Right ventricle myocardium inferior (tissue), 1 donor: ENCODE results near the gene GPSM1. TPM values are rescaled to one million over a fixed set of nuclear protein-coding genes. Genes with fewer than 3 reads are reported as not detected.
A peak's percentile ranks its signal among the peaks of the same experiment; 100 is the strongest.
"Not testable (repeated sequence)": the region's sequence is repeated elsewhere in the genome, so short reads cannot be mapped to it uniquely, and the experiment has no call there.

Experiments
- ATAC-seq: fragments of 200-7000 bp; cut with Tn5 transposase; one replicate; pipeline ENCODE4 v1.9.1; 2020; ENCODE audit warnings: mild to moderate bottlenecking, moderate library complexity
- DNase-seq: peaks from one replicate; pipeline ENCODE4 v3.0.0; 2021; ENCODE audit errors: missing footprints
- intact Hi-C: fragments of 100-400 bp; cut with DNase I; formaldehyde crosslinking; loops from one replicate; pipeline ENCODE4 v1.11.0; 2022
- total RNA-seq: library from RNA; stranded (reverse); fragmentation: NEBNext Ultra II Directional; extraction: Animal tissue kit (Norgen Biotek cat#: 25700); gene quantifications from one replicate; pipeline ENCODE4 v1.2.1, GENCODE V29; 2021
- donor health status: DM: no; HTN: yes; CAD: no; lungs with severe emphysema.

The GPSM1 gene
- total RNA-seq, 1 donor from 2014 or later, result 48.6 TPM

- DNase-seq (no peak), ATAC-seq (no peak)
- intact Hi-C loops, result loop anchor here (1.0 to 2.0 kb wide), 2 partner anchors 53 to 88 kb away; partner anchors contain the start of gene SNAPC4
These were observed 15.3 kb upstream of the GPSM1 start for GRCh38 chr9:136312009-136312375.

GRCh38 chr9:136312436-136312835 is 14.9 kb upstream of the GPSM1 start:
- intact Hi-C loops, result loop anchor here (1.0 to 2.0 kb wide), 2 partner anchors 52 to 88 kb away; partner anchors contain the start of gene SNAPC4
- DNase-seq (peak; percentile 60), ATAC-seq (peak; percentile 73)

GRCh38 chr9:136313111-136314055 is 14.0 kb upstream of the GPSM1 start:
- intact Hi-C loops, result loop anchor here (2.0 kb wide), 1 partner anchor 51 kb away; no protein-coding TSS in a partner anchor
- DNase-seq (peak; percentile 55), ATAC-seq (no peak)

GRCh38 chr9:136314056-136314416 is 13.3 kb upstream of the GPSM1 start:
- no peak for ATAC-seq
- intact Hi-C loops, result no loop called here
- no peak for DNase-seq

- intact Hi-C loops, result no loop called here
- DNase-seq, result no peak
- ATAC-seq, result no peak
These were observed 12.4 kb upstream of the GPSM1 start for GRCh38 chr9:136314944-136315343.

GRCh38 chr9:136316271-136316751 is 11.0 kb upstream of the GPSM1 start:
- intact Hi-C loops, result no loop called here
- ATAC-seq (no peak), DNase-seq (no peak)

- intact Hi-C loops, result no loop called here
- DNase-seq (no peak), ATAC-seq (no peak)
These were observed 10.3 kb upstream of the GPSM1 start for GRCh38 chr9:136316896-136317676.

- intact Hi-C loops, result no loop called here
- DNase-seq (no peak), ATAC-seq (no peak)
These were observed 9.6 kb upstream of the GPSM1 start for GRCh38 chr9:136317695-136318094.

GRCh38 chr9:136318111-136318775 is 9.1 kb upstream of the GPSM1 start:
- ATAC-seq (no peak), DNase-seq (no peak)
- intact Hi-C loops, result no loop called here

GRCh38 chr9:136318776-136319241 is 8.5 kb upstream of the GPSM1 start:
- ATAC-seq, result no peak
- intact Hi-C loops, result no loop called here

GRCh38 chr9:136319244-136319643 is 8.1 kb upstream of the GPSM1 start:
- ATAC-seq, intact Hi-C loops, DNase-seq: not testable (repeated sequence)

More at GRCh38 chr9:136318776-136319241, 8.5 kb upstream of the GPSM1 start:
- DNase-seq, result peak; percentile 56

GRCh38 chr9:136319955-136320354 is 7.4 kb upstream of the GPSM1 start:
- ATAC-seq, intact Hi-C loops, DNase-seq: not testable (repeated sequence)

- intact Hi-C loops, DNase-seq, ATAC-seq: not testable (repeated sequence)
These were observed 6.4 kb upstream of the GPSM1 start for GRCh38 chr9:136320972-136321371.

GRCh38 chr9:136321561-136321960 is 5.8 kb upstream of the GPSM1 start:
- intact Hi-C loops, result no loop called here
- DNase-seq (peak; percentile 22), ATAC-seq (no peak)

GRCh38 chr9:136322756-136323330 is 4.5 kb upstream of the GPSM1 start:
- ATAC-seq (no peak), DNase-seq (no peak)

GRCh38 chr9:136323371-136323789 is 4.0 kb upstream of the GPSM1 start:
- intact Hi-C loops, result no loop called here
- DNase-seq (no peak), ATAC-seq (no peak)

More at GRCh38 chr9:136322756-136323330, 4.5 kb upstream of the GPSM1 start:
- intact Hi-C loops, result no loop called here

GRCh38 chr9:136324501-136325300 is 2.6 kb upstream of the GPSM1 start:
- intact Hi-C loops, result no loop called here
- ATAC-seq (peak; percentile 75), DNase-seq (no peak)

- ATAC-seq (no peak), DNase-seq (no peak)
- intact Hi-C loops, result no loop called here
These were observed 2.0 kb upstream of the GPSM1 start for GRCh38 chr9:136325358-136325757.
